LNCAP (cell line): ENCODE results near the gene PDGFA.

Source experiments
- CTCF ChIP-seq: fragments of 450-650 bp; IDR thresholded peaks from 2 replicates; pipeline ENCODE4 v1.5.1; 2017; ENCODE audit warnings: mild to moderate bottlenecking

The PDGFA gene

DNA sequence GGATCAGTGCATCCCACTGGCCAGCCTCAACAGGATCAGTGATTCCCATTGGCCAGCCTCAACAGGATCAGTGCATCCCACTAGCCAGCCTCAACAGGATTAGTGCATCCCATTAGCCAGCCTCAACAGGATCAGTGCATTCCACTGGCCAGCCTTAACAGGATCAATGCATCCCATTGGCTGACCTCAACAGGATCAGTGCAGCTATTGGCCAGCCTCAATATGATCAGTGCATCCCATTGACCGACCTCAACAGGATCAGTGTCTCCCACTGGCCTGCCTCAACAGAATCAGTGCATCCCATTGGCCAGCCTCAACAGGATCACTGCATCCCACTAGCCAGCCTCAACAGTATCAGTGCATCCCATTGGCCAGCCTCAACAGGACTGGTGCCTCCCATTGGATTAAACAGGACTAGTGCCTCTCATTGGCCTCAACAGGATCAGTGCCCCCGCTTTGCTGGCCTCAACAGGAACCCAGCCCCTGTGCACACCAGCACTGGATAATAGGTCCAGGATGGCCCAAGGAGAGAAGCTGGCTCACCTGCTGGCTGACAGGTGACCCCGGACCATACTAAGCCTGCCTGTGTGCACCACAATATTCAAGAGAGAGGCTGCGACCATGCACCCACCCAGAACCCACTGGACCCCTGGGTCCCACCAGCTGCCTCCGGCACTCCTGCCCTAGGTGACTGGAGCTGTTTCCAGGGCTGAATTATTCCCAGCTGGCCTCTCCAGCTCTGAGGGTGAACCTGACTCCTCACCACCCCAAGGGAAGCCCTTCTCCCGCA lies 59.9 kb downstream of the PDGFA start:
- TF ChIP-seq CTCF = no peak

GRCh38 chr7:458511-459245 lies 61.0 kb downstream of the PDGFA start:
- no peak for TF ChIP-seq CTCF

GRCh38 chr7:457814-458510 lies 61.7 kb downstream of the PDGFA start:
- TF ChIP-seq CTCF = no peak

- no peak for TF ChIP-seq CTCF
Observed at GRCh38 chr7:455110-455928, 64.3 kb downstream of the PDGFA start.

- TF ChIP-seq CTCF = no peak
Observed at GRCh38 chr7:454356-455109, 65.1 kb downstream of the PDGFA start.

DNA sequence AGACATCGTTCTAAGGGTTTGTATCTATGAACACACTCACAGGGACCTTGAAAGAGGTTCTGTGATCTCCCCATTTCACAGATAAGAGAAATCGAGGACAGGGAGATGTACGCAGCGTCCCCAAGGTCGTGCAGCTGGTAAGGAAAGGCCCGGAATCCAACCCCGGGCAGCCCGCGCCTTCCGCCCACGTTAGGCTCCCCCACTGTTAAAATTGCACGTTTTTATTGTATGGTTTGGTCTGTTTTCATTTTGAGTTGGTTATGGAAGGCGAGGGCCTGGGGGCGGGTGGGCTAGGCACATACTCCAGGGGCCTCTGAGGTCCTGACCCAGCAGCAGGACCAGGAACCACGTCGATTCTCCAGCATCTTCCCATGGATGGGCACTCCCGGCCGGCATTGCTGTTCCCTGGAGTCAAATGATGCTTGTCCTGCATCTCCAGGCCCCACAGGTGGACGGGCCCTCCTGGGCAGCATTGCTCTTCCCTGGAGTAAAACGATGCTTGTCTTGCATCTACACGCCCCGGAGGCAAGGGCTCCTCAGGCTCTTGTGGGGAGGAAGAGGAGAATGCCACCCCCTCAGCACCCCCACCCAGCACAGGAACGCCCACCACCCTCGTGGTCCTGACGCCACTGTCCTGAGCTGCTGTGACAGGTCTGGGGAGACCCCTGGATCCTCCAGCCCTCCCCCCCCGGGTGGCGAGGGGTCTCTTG lies 65.9 kb downstream of the PDGFA start:
- no peak for TF ChIP-seq CTCF
